Stomach (tissue), 9 donors: ENCODE measurements around the gene PRRT3. TPM values are rescaled to one million over a fixed set of nuclear protein-coding genes. Genes with fewer than 3 reads are reported as not detected.

Experiments used
- DNase-seq, 2 donors: peaks; one replicate each; pipeline versions ENCODE4 v3.0.0 to v3.0.0-alpha.2; 2013 to 2019
- H3K27ac ChIP-seq, 5 donors: fragments of 200-600 bp in 4 of 5; sonication (generic) in 4 of 5; one replicate each; pipeline ENCODE4 v1.5.1; 2013 to 2019; ENCODE audit warnings: mild to moderate bottlenecking in 1 of 5, moderate library complexity in 1 of 5
- H3K27me3 ChIP-seq, 3 donors: fragments of 200-600 bp; sonication (generic); one replicate each; pipeline ENCODE4 v1.5.1; 2017 to 2019; ENCODE audit warnings: mixed run types in 1 of 3
- H3K36me3 ChIP-seq, 4 donors: fragments of 200-600 bp; sonication (generic); 1 replicate in 3 of 4; 2 replicates in 1 of 4; pipeline ENCODE4 v1.5.1; 2016 to 2019
- H3K4me1 ChIP-seq, 4 donors: fragments of 200-600 bp; sonication (generic); one replicate each; pipeline ENCODE4 v1.5.1; 2016 to 2019
- H3K4me3 ChIP-seq, 4 donors: fragments of 200-600 bp; sonication (generic) in 3 of 4; one replicate each; pipeline ENCODE4 v1.5.1; 2016 to 2019; ENCODE audit warnings: mild to moderate bottlenecking in 1 of 4
- H3K9me3 ChIP-seq, 4 donors: fragments of 200-600 bp; sonication (generic); one replicate each; pipeline ENCODE4 v1.5.1; 2016 to 2019
- CTCF ChIP-seq, 7 experiments: fragments of 450-650 bp in 4 of 7; fragments of 200-600 bp in 3 of 7; sonication (generic) in 3 of 7; IDR thresholded peaks; one replicate each; pipeline ENCODE4 v1.5.1; 2016 to 2019; ENCODE audit warnings: antibody characterized with exemption in 7 of 7, control low read depth in 2 of 7, mild to moderate bottlenecking in 1 of 7
- EP300 ChIP-seq: sonication (generic); formaldehyde crosslinking; IDR thresholded peaks from one replicate; pipeline ENCODE4 v1.6.1; 2017; ENCODE audit warnings: antibody characterized with exemption
- POLR2A ChIP-seq, 4 donors: fragments of 450-650 bp; IDR thresholded peaks; one replicate each; pipeline ENCODE4 v1.6.1; 2016; ENCODE audit warnings: antibody characterized with exemption in 4 of 4, control low read depth in 2 of 4, mild to moderate bottlenecking in 1 of 4, moderate library complexity in 1 of 4
- POLR2AphosphoS5 ChIP-seq, 3 donors: sonication (generic); formaldehyde crosslinking; IDR thresholded peaks; one replicate each; pipeline ENCODE4 v1.6.1; 2016; ENCODE audit warnings: antibody characterized with exemption in 3 of 3
- WGBS, 5 donors: extraction: QIAGEN DNeasy Blood & Tissue Kit in 3 of 5; methylation state at CpG; one replicate each; pipeline versions ENCODE4 v1.1.5 to v1.1.7; 2013 to 2018; 5-methylcytosine and 5-hydroxymethylcytosine counted together
- intact Hi-C: fragments of 100-400 bp; cut with DNase I; formaldehyde crosslinking; loops from one replicate; pipeline ENCODE4 v1.15.1; 2023; ENCODE audit warnings: low total_unique reads
- polyA plus RNA-seq, 3 donors: library from polyadenylated mRNA; stranded (reverse); fragments of 200-250 nt; gene quantifications; one replicate each; pipeline ENCODE4 v1.2.3, GENCODE V29; 2013
- total RNA-seq, 5 donors: library from RNA; depleted of rRNA; stranded (reverse); fragments of >200 nt; gene quantifications; one replicate each; pipeline versions ENCODE4 v1.1.0 to v1.2.3, GENCODE V29; 2014 to 2016
- donor health status: healthy with polysubstance abuse.
- donor health status: Bipolar disorder and iron deficiency.
- donor health status: healthy.

The PRRT3 gene
- total and polyA plus RNA-seq, 8 donors, result 0.44 to 31.6 (median 0.92) TPM

- Histone ChIP-seq H3K4me1 (peaks cover 44 to 75% (median 63%) of the 10 kb centered on the region in 4 donors), H3K27me3 (no peaks in the 10 kb centered on the region), H3K27ac (peak overlapping the region; percentile 3 to 94 (median 90)), H3K9me3 (no peaks in the 10 kb centered on the region), H3K36me3 (peaks cover 0 to 29% (median 19%) of the 10 kb centered on the region in 4 donors), H3K4me3 (no peak overlapping the region)
- 41 to 55% (median 45%) methylated on average over 5 of the region's 5 CpGs for WGBS, 5 donors
- no peak for TF ChIP-seq CTCF (IDR thresholded peaks at IDR 0.05)
- TF ChIP-seq EP300, result no peak
- no peak for TF ChIP-seq POLR2A (IDR thresholded peaks at IDR 0.05)
- no peak for TF ChIP-seq POLR2AphosphoS5 (IDR thresholded peaks at IDR 0.05)
- no peak for DNase-seq
- intact Hi-C loops, result loop anchor here (10.0 kb wide), 1 partner anchor 69 kb away; the partner anchor contains the start of gene RPUSD3
These were observed 38.6 kb downstream of the PRRT3 start for GRCh38 chr3:9913601-9914000.

GRCh38 chr3:9912294-9912935 is 39.8 kb downstream of the PRRT3 start:
- intact Hi-C loops, result loop anchor here (10.0 kb wide), 1 partner anchor 68 kb away; the partner anchor contains the start of gene RPUSD3
- Histone ChIP-seq H3K9me3 (no peaks in the 10 kb centered on the region), H3K36me3 (peaks cover 0 to 29% (median 27%) of the 10 kb centered on the region in 4 donors), H3K27ac (no peak overlapping the region), H3K4me3 (no peak overlapping the region), H3K4me1 (peaks cover 33 to 63% (median 52%) of the 10 kb centered on the region in 4 donors), H3K27me3 (no peaks in the 10 kb centered on the region)
- WGBS, 5 donors, result 48 to 73% (median 63%) methylated on average over 7 of the region's 7 CpGs
- TF ChIP-seq POLR2AphosphoS5 (IDR thresholded peaks at IDR 0.05), result peak in 2 of 3 donors; percentile 49 to 66
- TF ChIP-seq POLR2A (IDR thresholded peaks at IDR 0.05), result no peak
- TF ChIP-seq CTCF (IDR thresholded peaks at IDR 0.05), result no peak
- no peak for DNase-seq

- H3K4me1 ChIP-seq, result peaks cover 30 to 58% (median 47%) of the 10 kb centered on the region in 4 donors
- 79 to 87% (median 85%) methylated on average over 7 to 8 of the region's 8 CpGs for WGBS, 5 donors
- intact Hi-C loops, result loop anchor here (10.0 kb wide), 1 partner anchor 67 kb away; the partner anchor contains the start of gene RPUSD3
- no peak for DNase-seq
- no peaks in the 10 kb centered on the region for H3K27me3 ChIP-seq
- no peak overlapping the region for H3K4me3 ChIP-seq
- H3K36me3 ChIP-seq, result peaks cover 5 to 31% (median 27%) of the 10 kb centered on the region in 4 donors
- H3K27ac ChIP-seq, result no peak overlapping the region
- H3K9me3 ChIP-seq, result no peaks in the 10 kb centered on the region
- TF ChIP-seq POLR2AphosphoS5 (IDR thresholded peaks at IDR 0.05), result no peak
These were observed 40.3 kb downstream of the PRRT3 start for GRCh38 chr3:9911863-9912262.

GRCh38 chr3:9909221-9910013 is 42.8 kb downstream of the PRRT3 start:
- intact Hi-C loops, result loop anchor here (10.0 kb wide), 1 partner anchor 65 kb away; the partner anchor contains the start of gene RPUSD3
- WGBS, 5 donors, result 62 to 81% (median 74%) methylated on average over 7 of the region's 7 CpGs
- Histone ChIP-seq H3K27ac (no peak overlapping the region), H3K4me1 (peaks cover 7 to 36% (median 24%) of the 10 kb centered on the region in 4 donors), H3K36me3 (peaks cover 6 to 34% (median 27%) of the 10 kb centered on the region in 4 donors), H3K4me3 (no peak overlapping the region), H3K27me3 (no peaks in the 10 kb centered on the region), H3K9me3 (no peaks in the 10 kb centered on the region)
- no peak for TF ChIP-seq POLR2A (IDR thresholded peaks at IDR 0.05)
- TF ChIP-seq POLR2AphosphoS5 (IDR thresholded peaks at IDR 0.05), result no peak
- no peak for TF ChIP-seq CTCF (IDR thresholded peaks at IDR 0.05)
- no peak for TF ChIP-seq EP300
- peak in 1 of 2 donors; percentile 40 for DNase-seq
